Measurements from ENCODE around the gene DYRK1A. TPM values are rescaled to one million over a fixed set of nuclear protein-coding genes. Genes with fewer than 3 reads are reported as not detected.

The DYRK1A gene
- total and polyA plus RNA-seq, 10 of the 15 experiments (the other 5 are each of a cell fraction or from before 2014, with no cell fraction given), result 2.4 to 68.6 (median 30.7) TPM

GRCh38 chr21:37555672-37556261, 189.2 kb downstream of the DYRK1A start:
- intact Hi-C loops (cut with micrococcal nuclease; ENCODE audit: unreplicated experiment), result no loop called here
- TF ChIP-seq, protein P1, sequence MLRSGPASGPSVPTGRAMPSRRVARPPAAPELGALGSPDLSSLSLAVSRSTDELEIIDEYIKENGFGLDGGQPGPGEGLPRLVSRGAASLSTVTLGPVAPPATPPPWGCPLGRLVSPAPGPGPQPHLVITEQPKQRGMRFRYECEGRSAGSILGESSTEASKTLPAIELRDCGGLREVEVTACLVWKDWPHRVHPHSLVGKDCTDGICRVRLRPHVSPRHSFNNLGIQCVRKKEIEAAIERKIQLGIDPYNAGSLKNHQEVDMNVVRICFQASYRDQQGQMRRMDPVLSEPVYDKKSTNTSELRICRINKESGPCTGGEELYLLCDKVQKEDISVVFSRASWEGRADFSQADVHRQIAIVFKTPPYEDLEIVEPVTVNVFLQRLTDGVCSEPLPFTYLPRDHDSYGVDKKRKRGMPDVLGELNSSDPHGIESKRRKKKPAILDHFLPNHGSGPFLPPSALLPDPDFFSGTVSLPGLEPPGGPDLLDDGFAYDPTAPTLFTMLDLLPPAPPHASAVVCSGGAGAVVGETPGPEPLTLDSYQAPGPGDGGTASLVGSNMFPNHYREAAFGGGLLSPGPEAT (IDR thresholded peaks at IDR 0.05; ENCODE audit: low read depth), result no peak
- TF ChIP-seq ZBTB11 (CRISPR knock-in tag; IDR thresholded peaks at IDR 0.05) (no peak), CBX5 (IDR thresholded peaks at IDR 0.05; ENCODE audit: low read depth) (no peak), NR2F1 (conservative IDR thresholded peaks at IDR 0.05) (no peak), CBFB (IDR thresholded peaks at IDR 0.05; ENCODE audit: low read depth) (no peak), MLLT1 (IDR thresholded peaks at IDR 0.05) (no peak), NFXL1 (IDR thresholded peaks at IDR 0.05; ENCODE audit: borderline replicate concordance) (no peak), TCF3 (IDR thresholded peaks at IDR 0.05; ENCODE audit: borderline replicate concordance, insufficient read depth, low read depth, low read length) (no peak), CHD1 (IDR thresholded peaks at IDR 0.05; ENCODE audit: low read depth, low read length) (no peak), ZNF207 (IDR thresholded peaks at IDR 0.05; ENCODE audit: borderline replicate concordance) (no peak), NFYB (IDR thresholded peaks at IDR 0.05; ENCODE audit: insufficient read depth, low read depth, low read length) (no peak), EP300 (IDR thresholded peaks at IDR 0.05; ENCODE audit: borderline replicate concordance in 1 of 2, control insufficient read depth in 1 of 2, low read depth in 2 of 2, low read length in 2 of 2) (no peak), TBL1XR1 (IDR thresholded peaks at IDR 0.05; ENCODE audit: low read depth, low read length) (no peak)
- TF ChIP-seq, protein P2, sequence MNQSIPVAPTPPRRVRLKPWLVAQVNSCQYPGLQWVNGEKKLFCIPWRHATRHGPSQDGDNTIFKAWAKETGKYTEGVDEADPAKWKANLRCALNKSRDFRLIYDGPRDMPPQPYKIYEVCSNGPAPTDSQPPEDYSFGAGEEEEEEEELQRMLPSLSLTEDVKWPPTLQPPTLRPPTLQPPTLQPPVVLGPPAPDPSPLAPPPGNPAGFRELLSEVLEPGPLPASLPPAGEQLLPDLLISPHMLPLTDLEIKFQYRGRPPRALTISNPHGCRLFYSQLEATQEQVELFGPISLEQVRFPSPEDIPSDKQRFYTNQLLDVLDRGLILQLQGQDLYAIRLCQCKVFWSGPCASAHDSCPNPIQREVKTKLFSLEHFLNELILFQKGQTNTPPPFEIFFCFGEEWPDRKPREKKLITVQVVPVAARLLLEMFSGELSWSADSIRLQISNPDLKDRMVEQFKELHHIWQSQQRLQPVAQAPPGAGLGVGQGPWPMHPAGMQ (IDR thresholded peaks at IDR 0.05; ENCODE audit: borderline replicate concordance), result no peak

More at GRCh38 chr21:37555672-37556261, 189.2 kb downstream of the DYRK1A start:
- no peaks in the 10 kb centered on the region for H3K27me3 ChIP-seq (replicated peaks in 1 of 2; ENCODE audit: control insufficient read depth in 2 of 2, insufficient read depth in 2 of 2, low read length in 1 of 2)
- H3K4me1 ChIP-seq (ENCODE audit: control insufficient read depth, insufficient read depth, low read length), result peaks cover 10% of the 10 kb centered on the region
- no peaks in the 10 kb centered on the region for H3K36me3 ChIP-seq (ENCODE audit: control insufficient read depth in 2 of 2, insufficient read depth in 2 of 2, low read length in 1 of 2)
- no peak overlapping the region for H3K27ac ChIP-seq (ENCODE audit: control insufficient read depth, insufficient read depth)
- RAD21 ChIA-PET (ENCODE audit: unreplicated experiment), result interaction anchor here (0.7 to 1.7 kb wide), 2 partner anchors 8 to 29 kb away, joined by 3 to 6 read pairs; no protein-coding TSS in a partner anchor
- H3K4me3 ChIP-seq, result no peak overlapping the region
- no peaks in the 10 kb centered on the region for H4K20me1 ChIP-seq (ENCODE audit: control insufficient read depth, insufficient read depth)
- no peak overlapping the region for H3K4me2 ChIP-seq (ENCODE audit: control insufficient read depth, insufficient read depth)
- ATAC-seq, result no peak
- 82% methylated on average over 15 of the region's 15 CpGs for WGBS (ENCODE audit: insufficient coverage, insufficient replicate concordance, low lambda C conversion rate, missing lambda C conversion rate)
- no peaks in the 10 kb centered on the region for H3K79me2 ChIP-seq (ENCODE audit: control insufficient read depth, insufficient read depth, low read length)
- H3K9me3 ChIP-seq (replicated peaks; ENCODE audit: control insufficient read depth, insufficient read depth, low read length), result no peaks in the 10 kb centered on the region; the same call in 2 of the 3 replicates
- H2AFZ ChIP-seq (ENCODE audit: control insufficient read depth, low read depth, low read length), result no peak overlapping the region
- DNase-seq (ENCODE audit: low read depth, low spot score), result no peak
- no peak for FAIRE-seq
- H3K9ac ChIP-seq (ENCODE audit: control insufficient read depth, insufficient read depth, low read length), result no peak overlapping the region
- POLR2A ChIA-PET, result interaction anchor here (0.5 kb wide), 1 partner anchor 12 kb away, joined by 4 read pairs; no protein-coding TSS in a partner anchor
- in situ Hi-C loops (cut with MboI), result no loop called here
- SMC1A ChIA-PET (ENCODE audit: uncharacterized antibody, unreplicated experiment), result interaction anchor here (0.9 to 1.5 kb wide), 4 partner anchors 9 to 69 kb away, joined by 3 to 4 read pairs (median 3); no protein-coding TSS in a partner anchor
- CTCF ChIA-PET, result interaction anchor here (2.8 kb wide), 1 partner anchor 8 kb away, joined by 12 read pairs; no protein-coding TSS in a partner anchor
- BruUV-seq (replicated peaks), result no TSS peak

All from GM12878 (cell line).